KMS-11 (cell line): ENCODE measurements around the gene FAM168B.

ENCODE experiments used
- H2AFZ ChIP-seq: fragments of 200-600 bp; sonication (generic); 2 replicates; pipeline ENCODE4 v1.6.1; 2016; ENCODE audit warnings: antibody characterized with exemption, mixed run types, low read depth
- H3K27ac ChIP-seq: fragments of 200-600 bp; sonication (generic); 2 replicates; pipeline ENCODE4 v1.6.1; 2016; ENCODE audit warnings: mild to moderate bottlenecking, mixed run types
- H3K27me3 ChIP-seq: fragments of 200-600 bp; sonication (generic); 2 replicates; pipeline ENCODE4 v1.6.1; 2017; ENCODE audit warnings: mild to moderate bottlenecking, low read depth, mixed run types, moderate library complexity; ENCODE audit not compliant: insufficient read depth
- H3K36me3 ChIP-seq: fragments of 200-600 bp; sonication (generic); 2 replicates; pipeline ENCODE4 v1.6.1; 2017; ENCODE audit warnings: mild to moderate bottlenecking, mixed run types; ENCODE audit not compliant: insufficient read depth
- H3K4me1 ChIP-seq: fragments of 200-600 bp; sonication (generic); 2 replicates; pipeline ENCODE4 v1.6.1; 2016; ENCODE audit warnings: mild to moderate bottlenecking, low read depth, mixed run types; ENCODE audit not compliant: poor library complexity, severe bottlenecking
- H3K4me2 ChIP-seq: fragments of 200-600 bp; sonication (generic); 2 replicates; pipeline ENCODE4 v1.7.0; 2016; ENCODE audit warnings: mild to moderate bottlenecking, mixed run types
- H3K4me3 ChIP-seq: fragments of 200-600 bp; sonication (generic); IDR thresholded peaks from 2 replicates; pipeline ENCODE4 v1.6.1; 2017; ENCODE audit warnings: low read depth, low read length, mixed read lengths; ENCODE audit not compliant: insufficient read depth
- H3K79me2 ChIP-seq: fragments of 200-600 bp; sonication (generic); 2 replicates; pipeline ENCODE4 v1.6.1; 2016; ENCODE audit warnings: low read depth, mixed run types; ENCODE audit not compliant: insufficient read depth
- H3K9ac ChIP-seq: fragments of 200-600 bp; sonication (generic); 2 replicates; pipeline ENCODE4 v1.6.1; 2016; ENCODE audit warnings: mild to moderate bottlenecking, mixed run types
- H4K20me1 ChIP-seq: fragments of 200-600 bp; sonication (generic); 2 replicates; pipeline ENCODE4 v1.6.1; 2016; ENCODE audit warnings: mild to moderate bottlenecking, mixed run types; ENCODE audit not compliant: insufficient read depth
- TF ChIP-seq, protein P1 (sequence below): fragments of 200-600 bp; sonication (generic); conservative IDR thresholded peaks from 2 replicates; pipeline ENCODE4 v1.6.1; 2017; ENCODE audit warnings: low read depth, mild to moderate bottlenecking, antibody characterized with exemption, low read length, moderate library complexity, mixed read lengths

Gene FAM168B

DNA sequence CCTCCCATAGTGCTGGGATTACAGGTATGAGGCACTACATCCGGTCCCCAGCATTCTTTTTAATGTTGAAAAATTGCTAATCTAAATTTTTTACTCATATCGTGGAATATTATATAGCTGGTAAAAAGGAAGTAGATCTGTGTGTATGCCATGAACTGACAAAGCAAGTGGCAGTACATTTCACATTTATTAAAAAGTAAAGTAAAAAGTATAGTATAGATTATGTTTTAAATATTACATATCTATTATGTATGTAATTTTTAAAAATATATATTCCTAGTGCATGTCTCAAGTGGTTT lies 37.0 kb upstream of the FAM168B start:
- no peak overlapping the region for H3K4me2 ChIP-seq
- H3K27me3 ChIP-seq = no peaks in the 10 kb centered on the region
- no peaks in the 10 kb centered on the region for H4K20me1 ChIP-seq
- no peak overlapping the region for H3K4me3 ChIP-seq
- H3K27ac ChIP-seq = no peak overlapping the region
- TF ChIP-seq, protein P1, sequence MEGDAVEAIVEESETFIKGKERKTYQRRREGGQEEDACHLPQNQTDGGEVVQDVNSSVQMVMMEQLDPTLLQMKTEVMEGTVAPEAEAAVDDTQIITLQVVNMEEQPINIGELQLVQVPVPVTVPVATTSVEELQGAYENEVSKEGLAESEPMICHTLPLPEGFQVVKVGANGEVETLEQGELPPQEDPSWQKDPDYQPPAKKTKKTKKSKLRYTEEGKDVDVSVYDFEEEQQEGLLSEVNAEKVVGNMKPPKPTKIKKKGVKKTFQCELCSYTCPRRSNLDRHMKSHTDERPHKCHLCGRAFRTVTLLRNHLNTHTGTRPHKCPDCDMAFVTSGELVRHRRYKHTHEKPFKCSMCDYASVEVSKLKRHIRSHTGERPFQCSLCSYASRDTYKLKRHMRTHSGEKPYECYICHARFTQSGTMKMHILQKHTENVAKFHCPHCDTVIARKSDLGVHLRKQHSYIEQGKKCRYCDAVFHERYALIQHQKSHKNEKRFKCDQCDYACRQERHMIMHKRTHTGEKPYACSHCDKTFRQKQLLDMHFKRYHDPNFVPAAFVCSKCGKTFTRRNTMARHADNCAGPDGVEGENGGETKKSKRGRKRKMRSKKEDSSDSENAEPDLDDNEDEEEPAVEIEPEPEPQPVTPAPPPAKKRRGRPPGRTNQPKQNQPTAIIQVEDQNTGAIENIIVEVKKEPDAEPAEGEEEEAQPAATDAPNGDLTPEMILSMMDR = no peak
- 0 out of 2 replicates have a peak, but pooled peaks cover 4% of the 10 kb centered on the region for H3K36me3 ChIP-seq
- no peaks in the 10 kb centered on the region for H3K79me2 ChIP-seq
- H2AFZ ChIP-seq = no peak overlapping the region
- no peak overlapping the region for H3K9ac ChIP-seq
- no peaks in the 10 kb centered on the region for H3K4me1 ChIP-seq

DNA sequence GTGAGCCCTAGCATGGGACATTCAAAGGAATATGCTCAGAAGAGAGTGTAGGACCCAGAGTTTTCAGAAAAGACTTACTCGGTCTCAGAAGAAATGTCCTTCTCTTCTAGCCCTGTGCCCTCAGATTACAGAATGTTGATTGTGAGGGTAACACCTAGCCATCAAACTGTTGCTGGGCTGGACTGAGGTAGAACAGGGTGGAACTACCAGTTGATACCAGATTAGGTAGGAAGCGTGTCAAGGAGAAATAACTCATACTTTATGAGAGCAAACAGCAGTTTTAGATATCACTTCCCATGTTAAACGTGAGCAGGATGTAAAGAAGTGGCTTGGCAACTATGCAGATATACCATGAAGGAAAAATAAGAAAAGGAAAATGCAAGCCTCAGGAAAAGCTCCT lies 34.7 kb upstream of the FAM168B start:
- H3K4me1 ChIP-seq = no peaks in the 10 kb centered on the region
- H3K9ac ChIP-seq = no peak overlapping the region
- no peaks in the 10 kb centered on the region for H4K20me1 ChIP-seq
- H3K27me3 ChIP-seq = no peaks in the 10 kb centered on the region
- peaks cover 4% of the 10 kb centered on the region; the same call in 1 of the 2 replicates for H3K36me3 ChIP-seq
- H2AFZ ChIP-seq = no peak overlapping the region
- H3K79me2 ChIP-seq = peaks cover 4% of the 10 kb centered on the region; the same call in 1 of the 2 replicates
- H3K4me3 ChIP-seq = no peak overlapping the region
- no peak overlapping the region for H3K27ac ChIP-seq
- no peak overlapping the region for H3K4me2 ChIP-seq
- TF ChIP-seq, protein P1 = no peak

- Histone ChIP-seq H3K36me3 (peaks cover 7% of the 10 kb centered on the region; the same call in 1 of the 2 replicates), H2AFZ (no peak overlapping the region), H3K4me1 (no peaks in the 10 kb centered on the region), H3K79me2 (peaks cover 9% of the 10 kb centered on the region; the same call in 1 of the 2 replicates), H4K20me1 (no peaks in the 10 kb centered on the region), H3K4me3 (no peak overlapping the region), H3K4me2 (no peak overlapping the region), H3K27ac (no peak overlapping the region), H3K27me3 (no peaks in the 10 kb centered on the region), H3K9ac (no peak overlapping the region)
- TF ChIP-seq, protein P1 = no peak
These were observed 33.8 kb upstream of the FAM168B start for GRCh38 chr2:131127076-131127475.

GRCh38 chr2:131126436-131126835 lies 33.2 kb upstream of the FAM168B start:
- Histone ChIP-seq H3K4me3 (no peak overlapping the region), H2AFZ (no peak overlapping the region), H3K36me3 (peaks cover 7% of the 10 kb centered on the region; the same call in 1 of the 2 replicates), H4K20me1 (no peaks in the 10 kb centered on the region), H3K79me2 (peaks cover 9% of the 10 kb centered on the region; the same call in 1 of the 2 replicates), H3K4me2 (no peak overlapping the region), H3K9ac (no peak overlapping the region), H3K27ac (no peak overlapping the region), H3K27me3 (no peaks in the 10 kb centered on the region), H3K4me1 (no peaks in the 10 kb centered on the region)
- TF ChIP-seq, protein P1 = no peak
